ENCODE results near the gene HOXD10.

DNA sequence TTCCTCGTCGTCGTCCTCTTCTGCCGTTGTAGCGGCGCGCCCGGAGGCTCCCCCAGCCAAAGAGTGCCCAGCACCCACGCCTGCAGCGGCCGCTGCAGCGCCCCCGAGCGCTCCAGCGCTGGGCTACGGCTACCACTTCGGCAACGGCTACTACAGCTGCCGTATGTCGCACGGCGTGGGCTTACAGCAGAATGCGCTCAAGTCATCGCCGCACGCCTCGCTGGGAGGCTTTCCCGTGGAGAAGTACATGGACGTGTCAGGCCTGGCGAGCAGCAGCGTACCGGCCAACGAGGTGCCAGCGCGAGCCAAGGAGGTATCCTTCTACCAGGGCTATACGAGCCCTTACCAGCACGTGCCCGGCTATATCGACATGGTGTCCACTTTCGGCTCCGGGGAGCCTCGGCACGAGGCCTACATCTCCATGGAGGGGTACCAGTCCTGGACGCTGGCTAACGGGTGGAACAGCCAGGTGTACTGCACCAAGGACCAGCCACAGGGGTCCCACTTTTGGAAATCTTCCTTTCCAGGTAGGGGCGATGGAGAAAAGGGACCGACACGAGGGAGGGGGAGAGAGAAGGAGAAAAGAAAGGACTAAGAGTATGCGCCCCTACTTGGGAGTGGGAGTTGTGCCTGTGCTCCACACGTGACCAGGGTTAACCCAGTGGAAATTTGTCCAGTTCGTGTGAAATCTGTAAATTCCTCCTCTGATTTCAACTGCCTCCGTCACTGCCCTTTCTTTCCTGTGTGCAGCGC is 23.3 kb upstream of the HOXD10 start:
- TF ChIP-seq POLR2A (IDR thresholded peaks at IDR 0.05): no peak
- TF ChIP-seq, protein P1, sequence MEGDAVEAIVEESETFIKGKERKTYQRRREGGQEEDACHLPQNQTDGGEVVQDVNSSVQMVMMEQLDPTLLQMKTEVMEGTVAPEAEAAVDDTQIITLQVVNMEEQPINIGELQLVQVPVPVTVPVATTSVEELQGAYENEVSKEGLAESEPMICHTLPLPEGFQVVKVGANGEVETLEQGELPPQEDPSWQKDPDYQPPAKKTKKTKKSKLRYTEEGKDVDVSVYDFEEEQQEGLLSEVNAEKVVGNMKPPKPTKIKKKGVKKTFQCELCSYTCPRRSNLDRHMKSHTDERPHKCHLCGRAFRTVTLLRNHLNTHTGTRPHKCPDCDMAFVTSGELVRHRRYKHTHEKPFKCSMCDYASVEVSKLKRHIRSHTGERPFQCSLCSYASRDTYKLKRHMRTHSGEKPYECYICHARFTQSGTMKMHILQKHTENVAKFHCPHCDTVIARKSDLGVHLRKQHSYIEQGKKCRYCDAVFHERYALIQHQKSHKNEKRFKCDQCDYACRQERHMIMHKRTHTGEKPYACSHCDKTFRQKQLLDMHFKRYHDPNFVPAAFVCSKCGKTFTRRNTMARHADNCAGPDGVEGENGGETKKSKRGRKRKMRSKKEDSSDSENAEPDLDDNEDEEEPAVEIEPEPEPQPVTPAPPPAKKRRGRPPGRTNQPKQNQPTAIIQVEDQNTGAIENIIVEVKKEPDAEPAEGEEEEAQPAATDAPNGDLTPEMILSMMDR (IDR thresholded peaks at IDR 0.05): no peak

Measured in ovary (tissue), 3 donors.